GM12878 (cell line): Measurements from ENCODE around the gene SLC25A26. TPM values are rescaled to one million over a fixed set of nuclear protein-coding genes. Genes with fewer than 3 reads are reported as not detected.

Experiments
- ATAC-seq: fragments of 200-7000 bp; cut with Tn5 transposase; 3 replicates; pipeline ENCODE4 v1.9.1; 2020; ENCODE audit warnings: mild to moderate bottlenecking, moderate library complexity
- BruUV-seq: library from RNA; stranded (reverse); fragments of 400-500 nt; replicated peaks from 2 replicates; lab custom pipeline; 2021; lab: Mats Ljungman, UMichigan
- CTCF ChIA-PET: fragments of 300-600 bp; sonication (Branson Sonifier 250); formaldehyde crosslinking; extraction: SDS; loops from one replicate; lab custom pipeline; 2021; ENCODE audit warnings: inconsistent platforms; lab: Yijun Ruan, JAX
- POLR2A ChIA-PET: fragments of 350-600 bp; formaldehyde crosslinking; extraction: SDS; loops from one replicate; lab custom pipeline; 2021; ENCODE audit warnings: inconsistent platforms; lab: Charles Lee
- RAD21 ChIA-PET: fragments of 300-600 bp; sonication (Branson Sonifier 250); formaldehyde crosslinking; loops from one replicate; lab custom pipeline; 2023; ENCODE audit warnings: antibody characterized with exemption; ENCODE audit not compliant: unreplicated experiment; lab: Charles Lee
- SMC1A ChIA-PET: fragments of 300-600 bp; sonication (Branson Sonifier 250); formaldehyde crosslinking; loops from one replicate; lab custom pipeline; 2023; ENCODE audit not compliant: unreplicated experiment, uncharacterized antibody; lab: Charles Lee
- DNase-seq: peaks from one replicate; pipeline ENCODE4 v3.0.0-alpha.2; 2011; ENCODE audit warnings: low read depth, low spot score
- FAIRE-seq: peaks from 3 replicates; lab custom pipeline; 2011; peaks lifted over from hg19 to GRCh38; lab: Jason Lieb, UNC
- H2AFZ ChIP-seq: 2 replicates; pipeline ENCODE4 v1.6.0; 2011; ENCODE audit warnings: low read depth, low read length, control low read depth; ENCODE audit not compliant: control insufficient read depth
- H3K27ac ChIP-seq: 2 replicates; pipeline ENCODE4 v1.5.1; 2011; ENCODE audit warnings: control low read depth; ENCODE audit not compliant: control insufficient read depth, insufficient read depth
- H3K27me3 ChIP-seq, 2 experiments: replicated peaks in 1 of 2; 2 replicates each; pipeline versions ENCODE4 v1.6.0 to v1.6.1; 2011; ENCODE audit warnings: low read length in 1 of 2; ENCODE audit not compliant: control insufficient read depth in 2 of 2, insufficient read depth in 2 of 2
- H3K36me3 ChIP-seq, 2 experiments: 2 replicates each; pipeline ENCODE4 v1.5.1; 2011; ENCODE audit warnings: low read length in 1 of 2; ENCODE audit not compliant: control insufficient read depth in 2 of 2, insufficient read depth in 2 of 2
- H3K4me1 ChIP-seq: 2 replicates; pipeline ENCODE4 v1.6.1; 2011; ENCODE audit warnings: mild to moderate bottlenecking, low read length, moderate library complexity, mixed read lengths; ENCODE audit not compliant: control insufficient read depth, insufficient read depth
- H3K4me2 ChIP-seq: 2 replicates; pipeline ENCODE4 v1.6.0; 2011; ENCODE audit warnings: control low read depth; ENCODE audit not compliant: control insufficient read depth, insufficient read depth
- H3K4me3 ChIP-seq: fragments of 200-600 bp; sonication (generic); 2 replicates; pipeline ENCODE4 v1.5.1; 2016
- H3K79me2 ChIP-seq: 2 replicates; pipeline ENCODE4 v1.6.0; 2011; ENCODE audit warnings: low read length; ENCODE audit not compliant: control insufficient read depth, insufficient read depth
- H3K9ac ChIP-seq: 2 replicates; pipeline ENCODE4 v1.8.0; 2011; ENCODE audit warnings: low read length, control low read depth, mixed read lengths; ENCODE audit not compliant: control insufficient read depth, insufficient read depth
- H3K9me3 ChIP-seq: replicated peaks from 3 replicates; pipeline ENCODE4 v1.5.1; 2011; ENCODE audit warnings: mild to moderate bottlenecking, low read length; ENCODE audit not compliant: control insufficient read depth, insufficient read depth
- H4K20me1 ChIP-seq: 2 replicates; pipeline ENCODE4 v1.6.0; 2011; ENCODE audit not compliant: control insufficient read depth, insufficient read depth
- CBX3 ChIP-seq: fragments of 200-600 bp; sonication (generic); IDR thresholded peaks from 2 replicates; pipeline ENCODE4 v1.6.1; 2016; ENCODE audit warnings: low read depth, borderline replicate concordance
- DPF2 ChIP-seq: fragments of 450-650 bp; IDR thresholded peaks from 2 replicates; pipeline ENCODE4 v1.6.1; 2017; ENCODE audit warnings: mild to moderate bottlenecking
- E2F8 ChIP-seq: fragments of 450-650 bp; IDR thresholded peaks from 2 replicates; pipeline ENCODE4 v1.6.1; 2018; ENCODE audit warnings: mild to moderate bottlenecking, low read depth, moderate library complexity; ENCODE audit not compliant: partially characterized antibody
- EGR1 ChIP-seq, 2 experiments: IDR thresholded peaks; 1 replicate in 1 of 2; 2 replicates in 1 of 2; pipeline ENCODE4 v1.6.1; 2011 to 2012; ENCODE audit warnings: low read depth in 2 of 2, low read length in 2 of 2, borderline replicate concordance in 1 of 2, mild to moderate bottlenecking in 1 of 2, moderate library complexity in 1 of 2
- GABPA ChIP-seq: IDR thresholded peaks from 2 replicates; pipeline ENCODE4 v1.6.1; 2014; ENCODE audit warnings: antibody characterized with exemption, low read depth, mild to moderate bottlenecking, inconsistent platforms
- MTA2 ChIP-seq: fragments of 450-650 bp; IDR thresholded peaks from 2 replicates; pipeline ENCODE4 v1.6.1; 2016; ENCODE audit warnings: low read depth, mild to moderate bottlenecking, moderate library complexity
- POLR2AphosphoS2 ChIP-seq: IDR thresholded peaks from 2 replicates; pipeline ENCODE4 v1.6.1; 2011; ENCODE audit warnings: low read depth, mild to moderate bottlenecking, low read length, improper control_type of control experiment, moderate library complexity
- RB1 ChIP-seq: fragments of 450-650 bp; formaldehyde crosslinking; IDR thresholded peaks from 2 replicates; pipeline ENCODE4 v1.6.1; 2017; ENCODE audit warnings: mild to moderate bottlenecking, borderline replicate concordance
- RBBP5 ChIP-seq: fragments of 200-600 bp; sonication (generic); conservative IDR thresholded peaks from 2 replicates; pipeline ENCODE4 v1.6.1; 2016
- SMAD5 ChIP-seq: IDR thresholded peaks from 2 replicates; pipeline ENCODE4 v1.6.1; 2016; ENCODE audit warnings: antibody characterized with exemption, low read depth
- SPI1 ChIP-seq: IDR thresholded peaks from 2 replicates; pipeline ENCODE4 v1.6.1; 2011; ENCODE audit warnings: low read depth, mild to moderate bottlenecking, low read length, moderate library complexity, borderline replicate concordance; ENCODE audit not compliant: insufficient read depth
- TCF12 ChIP-seq: IDR thresholded peaks from 2 replicates; pipeline ENCODE4 v1.6.1; 2011; ENCODE audit warnings: low read depth, mild to moderate bottlenecking, low read length
- USF2 ChIP-seq: IDR thresholded peaks from 2 replicates; pipeline ENCODE4 v1.6.1; 2011; ENCODE audit warnings: low read depth, low read length, improper control_type of control experiment, borderline replicate concordance
- ZNF622 ChIP-seq: fragments of 450-650 bp; IDR thresholded peaks from 2 replicates; pipeline ENCODE4 v1.6.1; 2017; ENCODE audit warnings: mild to moderate bottlenecking, inconsistent platforms
- WGBS: methylation state at CpG from one replicate; pipeline ENCODE4 v1.1.6; 2016; ENCODE audit warnings: low lambda C conversion rate; ENCODE audit not compliant: insufficient replicate concordance, insufficient coverage; ENCODE audit errors: missing lambda C conversion rate; 5-methylcytosine and 5-hydroxymethylcytosine counted together
- in situ Hi-C: fragments of 300-500 bp; cut with MboI; formaldehyde crosslinking; loops from 9 replicates; pipeline ENCODE4 v1.14.3; 2018; ENCODE audit warnings: mixed read lengths
- intact Hi-C: fragments of 100-400 bp; cut with micrococcal nuclease; formaldehyde crosslinking; loops from one replicate; pipeline ENCODE4 v1.14.2; 2022; ENCODE audit not compliant: unreplicated experiment
- polyA plus RNA-seq, 11 experiments: library from polyadenylated mRNA; depleted of rRNA in 4 of 11; unstranded in 6 of 11; stranded (reverse) in 5 of 11; fragments of >200 nt; fragmentation: Nextera tagmentation in 4 of 11; fragmentation: Illumina TruSeq in 1 of 11; extraction: Ambion mirVana in 4 of 11; extraction: Trizol in 1 of 11; gene quantifications; 1 replicate in 1 of 11; 2 replicates in 10 of 11; pipeline versions ENCODE4 v1.2.1 to v1.2.3, GENCODE V29; 2011 to 2016; ENCODE audit warnings: inconsistent platforms in 2 of 11, missing spikeins in 2 of 11, low read depth in 1 of 11
- total RNA-seq, 4 experiments: library from RNA; depleted of rRNA in 3 of 4; stranded (reverse); fragments of >200 nt in 3 of 4; fragmentation: Illumina TruSeq in 1 of 4; extraction: Trizol in 1 of 4; gene quantifications; 2 replicates each; pipeline versions ENCODE4 v1.2.1 to v1.2.3, GENCODE V29; 2013 to 2021
- TF ChIP-seq, protein P1 (sequence below): IDR thresholded peaks from 2 replicates; pipeline ENCODE4 v1.6.1; 2012; ENCODE audit warnings: low read depth, low read length, improper control_type of control experiment

SLC25A26 gene
- total and polyA plus RNA-seq, 10 of the 15 experiments (the other 5 are each of a cell fraction or from before 2014, with no cell fraction given), result 14.6 to 49.7 (median 24.9) TPM

- TF ChIP-seq USF2 (no peak), MTA2 (no peak)
Observed at GRCh38 chr3:66404903-66405700, 184.3 kb downstream of the SLC25A26 start (continued).

DNA sequence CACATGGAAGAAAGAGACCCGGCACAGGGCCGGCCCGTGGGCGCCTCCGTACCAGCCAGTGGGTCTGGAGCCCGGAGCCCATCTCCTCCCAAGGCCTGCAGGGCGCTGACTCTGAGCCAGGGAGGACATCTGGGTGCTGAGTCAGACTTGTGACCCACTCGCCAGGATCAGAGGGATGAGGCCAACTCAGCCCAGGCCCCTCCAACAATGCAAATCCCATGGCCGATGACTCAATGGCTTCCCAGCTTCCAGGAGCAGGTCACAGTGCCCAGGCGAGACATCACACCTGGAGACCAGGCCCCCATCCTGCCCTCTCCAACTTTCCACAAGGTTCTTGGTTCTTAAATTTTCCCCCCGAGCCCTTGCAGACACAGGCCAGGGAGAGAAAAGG lies 184.9 kb downstream of the SLC25A26 start:
- Histone ChIP-seq H3K4me2 (no peak overlapping the region), H3K79me2 (no peaks in the 10 kb centered on the region), H3K4me1 (no peaks in the 10 kb centered on the region), H4K20me1 (no peaks in the 10 kb centered on the region), H2AFZ (no peak overlapping the region), H3K4me3 (no peak overlapping the region), H3K27me3 (no peaks in the 10 kb centered on the region; a peak in 1 of 4 replicates), H3K36me3 (no peaks in the 10 kb centered on the region; a peak in 1 of 4 replicates), H3K9ac (no peak overlapping the region), H3K27ac (no peak overlapping the region), H3K9me3 (no peaks in the 10 kb centered on the region)
- intact Hi-C loops (loop anchor here (5.0 kb wide), 1 partner anchor 128 kb away; no protein-coding TSS in a partner anchor), in situ Hi-C loops (loop anchor here (5.0 kb wide), 1 partner anchor 412 kb away; no protein-coding TSS in a partner anchor)
- ATAC-seq, result no peak
- ChIA-PET CTCF (interaction anchor here (0.9 to 10.7 kb wide), 6 partner anchors 19 to 413 kb away, joined by 3 to 149 read pairs (median 4); no protein-coding TSS in a partner anchor), POLR2A (interaction anchor here (0.5 kb wide), 1 partner anchor 8 kb away, joined by 4 read pairs; no protein-coding TSS in a partner anchor), RAD21 (interaction anchor here (1.0 to 3.3 kb wide), 3 partner anchors 130 to 411 kb away, joined by 4 to 23 read pairs (median 4); no protein-coding TSS in a partner anchor), SMC1A (interaction anchor here (1.0 to 5.3 kb wide), 3 partner anchors 12 to 416 kb away, joined by 3 to 29 read pairs (median 25); no protein-coding TSS in a partner anchor)
- no TSS peak for BruUV-seq
- no peak for FAIRE-seq
- DNase-seq, result no peak
- 62% methylated on average over 11 of the region's 11 CpGs for WGBS
- TF ChIP-seq CBX3 (no peak), SMAD5 (no peak), RBBP5 (no peak), RB1 (no peak), POLR2AphosphoS2 (no peak), GABPA (no peak), DPF2 (no peak), ZNF622 (no peak), SPI1 (no peak), E2F8 (no peak), TCF12 (no peak), EGR1 (IDR thresholded peaks at IDR 0.05; ENCODE audit: borderline replicate concordance in 1 of 2, low read depth in 2 of 2, low read length in 2 of 2) (no peak)
- TF ChIP-seq, protein P1, sequence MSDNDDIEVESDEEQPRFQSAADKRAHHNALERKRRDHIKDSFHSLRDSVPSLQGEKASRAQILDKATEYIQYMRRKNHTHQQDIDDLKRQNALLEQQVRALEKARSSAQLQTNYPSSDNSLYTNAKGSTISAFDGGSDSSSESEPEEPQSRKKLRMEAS, result no peak
